ENCODE measurements around the gene TNRC6C. TPM values are rescaled to one million over a fixed set of nuclear protein-coding genes. Genes with fewer than 3 reads are reported as not detected.

Gene TNRC6C
- total RNA-seq, 1 donor from 2014 or later: 64.7 TPM

GRCh38 chr17:77999413-78000173 is 41.1 kb downstream of the TNRC6C start:
- H3K4me1 Mint-ChIP-seq (ENCODE audit: low read depth, unreplicated experiment): peaks cover 29% of the 10 kb centered on the region
- no peak overlapping the region for H3K27ac Mint-ChIP-seq (ENCODE audit: unreplicated experiment)

DNA sequence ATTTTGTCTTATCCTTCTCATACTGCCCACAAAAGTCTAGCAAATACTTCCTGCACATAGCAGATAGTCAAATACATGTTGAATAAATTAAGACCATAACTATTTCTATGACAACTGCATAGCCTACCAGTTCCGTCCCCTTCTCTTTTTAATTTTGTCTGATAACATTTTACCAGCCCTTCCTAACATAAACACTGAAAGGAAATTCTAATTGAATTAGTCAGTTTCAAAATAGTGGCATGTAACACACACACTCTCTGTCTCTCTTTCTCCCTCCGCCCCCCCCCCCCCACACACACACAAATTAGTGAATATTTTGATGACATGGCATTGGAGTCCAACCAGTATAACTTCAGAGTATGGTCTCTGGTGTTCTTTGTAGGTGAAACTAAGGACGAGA is 41.8 kb downstream of the TNRC6C start:
- no peaks in the 10 kb centered on the region for H3K36me3 Mint-ChIP-seq (ENCODE audit: unreplicated experiment)
- TF ChIP-seq CTCF (IDR thresholded peaks at IDR 0.05; ENCODE audit: partially characterized antibody, unreplicated experiment): no peak
- DNase-seq: no peak
- no peaks in the 10 kb centered on the region for H3K9me3 Mint-ChIP-seq (ENCODE audit: unreplicated experiment)
- H3K4me1 Mint-ChIP-seq (ENCODE audit: low read depth, unreplicated experiment): peaks cover 23% of the 10 kb centered on the region
- H3K27me3 Mint-ChIP-seq (ENCODE audit: unreplicated experiment): no peaks in the 10 kb centered on the region
- no peak overlapping the region for H3K4me3 Mint-ChIP-seq (ENCODE audit: unreplicated experiment)
- H3K27ac Mint-ChIP-seq (ENCODE audit: unreplicated experiment): no peak overlapping the region

More at GRCh38 chr17:77999413-78000173, 41.1 kb downstream of the TNRC6C start:
- DNase-seq: no peak
- Mint-ChIP-seq H3K36me3 (ENCODE audit: unreplicated experiment) (no peaks in the 10 kb centered on the region), H3K27me3 (ENCODE audit: unreplicated experiment) (no peaks in the 10 kb centered on the region), H3K4me3 (ENCODE audit: unreplicated experiment) (no peak overlapping the region), H3K9me3 (ENCODE audit: unreplicated experiment) (no peaks in the 10 kb centered on the region)
- no peak for TF ChIP-seq CTCF (IDR thresholded peaks at IDR 0.05; ENCODE audit: partially characterized antibody, unreplicated experiment)

- H3K27ac Mint-ChIP-seq (ENCODE audit: unreplicated experiment): no peak overlapping the region
- no peak for TF ChIP-seq CTCF (IDR thresholded peaks at IDR 0.05; ENCODE audit: partially characterized antibody, unreplicated experiment)
- peaks cover 23% of the 10 kb centered on the region for H3K4me1 Mint-ChIP-seq (ENCODE audit: low read depth, unreplicated experiment)
- no peaks in the 10 kb centered on the region for H3K36me3 Mint-ChIP-seq (ENCODE audit: unreplicated experiment)
- no peak overlapping the region for H3K4me3 Mint-ChIP-seq (ENCODE audit: unreplicated experiment)
- no peaks in the 10 kb centered on the region for H3K9me3 Mint-ChIP-seq (ENCODE audit: unreplicated experiment)
- DNase-seq: no peak
- no peaks in the 10 kb centered on the region for H3K27me3 Mint-ChIP-seq (ENCODE audit: unreplicated experiment)
Observed at GRCh38 chr17:78001182-78001581, 42.7 kb downstream of the TNRC6C start.

GRCh38 chr17:78001612-78002011 is 43.1 kb downstream of the TNRC6C start:
- no peaks in the 10 kb centered on the region for H3K9me3 Mint-ChIP-seq (ENCODE audit: unreplicated experiment)
- H3K36me3 Mint-ChIP-seq (ENCODE audit: unreplicated experiment): no peaks in the 10 kb centered on the region
- no peak overlapping the region for H3K4me3 Mint-ChIP-seq (ENCODE audit: unreplicated experiment)
- DNase-seq: no peak
- TF ChIP-seq CTCF (IDR thresholded peaks at IDR 0.05; ENCODE audit: partially characterized antibody, unreplicated experiment): no peak
- H3K4me1 Mint-ChIP-seq (ENCODE audit: low read depth, unreplicated experiment): peaks cover 21% of the 10 kb centered on the region
- H3K27me3 Mint-ChIP-seq (ENCODE audit: unreplicated experiment): no peaks in the 10 kb centered on the region
- H3K27ac Mint-ChIP-seq (ENCODE audit: unreplicated experiment): no peak overlapping the region

- H3K9me3 Mint-ChIP-seq (ENCODE audit: unreplicated experiment): no peaks in the 10 kb centered on the region
- H3K27ac Mint-ChIP-seq (ENCODE audit: unreplicated experiment): no peak overlapping the region
- no peak for DNase-seq
- TF ChIP-seq CTCF (IDR thresholded peaks at IDR 0.05; ENCODE audit: partially characterized antibody, unreplicated experiment): no peak
- no peaks in the 10 kb centered on the region for H3K36me3 Mint-ChIP-seq (ENCODE audit: unreplicated experiment)
- H3K4me1 Mint-ChIP-seq (ENCODE audit: low read depth, unreplicated experiment): peaks cover 17% of the 10 kb centered on the region
- H3K4me3 Mint-ChIP-seq (ENCODE audit: unreplicated experiment): no peak overlapping the region
- H3K27me3 Mint-ChIP-seq (ENCODE audit: unreplicated experiment): no peaks in the 10 kb centered on the region
Observed at GRCh38 chr17:78002166-78002565, 43.7 kb downstream of the TNRC6C start.
